AG04450 (cell line): ENCODE results near the gene IGF1. TPM values are rescaled to one million over a fixed set of nuclear protein-coding genes. Genes with fewer than 3 reads are reported as not detected.

Experiments used
- CTCF ChIA-PET: fragments of 300-600, 350-600 bp; formaldehyde crosslinking; extraction: SDS; loops from one replicate; lab custom pipeline; 2022; ENCODE audit warnings: antibody characterized with exemption, inconsistent platforms; lab: Charles Lee
- POLR2A ChIA-PET: fragments of 350-600 bp; formaldehyde crosslinking; extraction: SDS; loops from one replicate; lab custom pipeline; 2021; ENCODE audit warnings: antibody characterized with exemption, inconsistent platforms; lab: Yijun Ruan, JAX
- DNase-seq: peaks from one replicate; pipeline ENCODE4 v3.0.0-alpha.2; 2011; ENCODE audit warnings: low read depth, low spot score
- H3K27ac ChIP-seq: one replicate; pipeline ENCODE4 v1.5.1; 2012; ENCODE audit warnings: low read depth, low read length, control low read depth
- H3K27me3 ChIP-seq: one replicate; pipeline ENCODE4 v1.6.0; 2012; ENCODE audit warnings: low read length; ENCODE audit not compliant: control insufficient read depth, insufficient read depth
- H3K4me3 ChIP-seq: 2 replicates; pipeline ENCODE4 v1.5.1; 2011; ENCODE audit warnings: mild to moderate bottlenecking, low read depth, low read length, control low read depth
- H3K9me3 ChIP-seq: 2 replicates; pipeline ENCODE4 v1.5.1; 2012; ENCODE audit warnings: low read length; ENCODE audit not compliant: control insufficient read depth, insufficient read depth
- polyA plus RNA-seq: library from polyadenylated mRNA; depleted of rRNA; stranded (reverse); fragments of >200 nt; gene quantifications from 2 replicates; pipeline ENCODE4 v1.2.3, GENCODE V29; 2011
- TF ChIP-seq, protein P1 (sequence below): IDR thresholded peaks from 2 replicates; pipeline ENCODE4 v1.5.1; 2011; ENCODE audit warnings: low read depth, low read length, control low read depth, inconsistent platforms

The IGF1 gene
- polyA plus RNA-seq, 1 experiment: 0.01 TPM

DNA sequence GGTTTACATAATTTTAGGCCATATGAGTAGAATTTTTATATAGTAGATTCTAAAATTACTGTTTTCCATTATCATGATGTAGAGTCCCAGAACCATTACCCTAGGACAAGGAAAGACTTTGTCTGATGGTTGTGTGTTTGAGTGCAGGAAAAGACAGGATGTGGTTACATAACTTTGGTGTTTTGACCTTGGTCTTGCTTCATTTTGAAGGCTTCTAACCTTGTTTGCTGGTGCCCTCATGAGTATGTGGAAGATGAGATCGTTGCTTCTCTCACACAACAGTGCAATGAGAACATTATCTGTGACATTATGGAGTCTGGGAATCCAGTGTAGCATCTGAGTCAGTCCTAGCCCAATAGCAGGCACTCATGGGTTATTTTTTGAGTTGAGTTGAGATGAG is 106.2 kb downstream of the IGF1 start:
- no peak for DNase-seq
- H3K27ac ChIP-seq: no peak overlapping the region

DNA sequence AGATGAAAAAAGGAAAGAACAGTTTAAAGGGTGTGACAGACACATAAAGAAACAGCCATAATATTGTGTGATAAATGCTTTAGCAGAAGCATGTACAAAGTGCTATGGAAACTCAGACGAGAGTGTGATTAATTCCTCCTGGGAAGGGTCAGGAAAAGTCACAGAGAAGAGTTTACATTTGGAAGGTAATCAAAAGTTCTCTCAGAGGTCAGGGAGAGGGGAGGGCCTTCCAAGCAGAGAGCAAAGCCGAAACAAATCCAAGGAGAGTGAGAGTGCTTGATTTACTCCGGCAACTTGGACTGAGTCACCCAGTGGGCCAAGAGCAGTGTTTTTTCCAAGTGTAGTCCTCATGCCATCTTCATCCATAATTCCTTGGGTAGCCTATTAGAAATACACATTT is 108.3 kb downstream of the IGF1 start:
- TF ChIP-seq, protein P1, sequence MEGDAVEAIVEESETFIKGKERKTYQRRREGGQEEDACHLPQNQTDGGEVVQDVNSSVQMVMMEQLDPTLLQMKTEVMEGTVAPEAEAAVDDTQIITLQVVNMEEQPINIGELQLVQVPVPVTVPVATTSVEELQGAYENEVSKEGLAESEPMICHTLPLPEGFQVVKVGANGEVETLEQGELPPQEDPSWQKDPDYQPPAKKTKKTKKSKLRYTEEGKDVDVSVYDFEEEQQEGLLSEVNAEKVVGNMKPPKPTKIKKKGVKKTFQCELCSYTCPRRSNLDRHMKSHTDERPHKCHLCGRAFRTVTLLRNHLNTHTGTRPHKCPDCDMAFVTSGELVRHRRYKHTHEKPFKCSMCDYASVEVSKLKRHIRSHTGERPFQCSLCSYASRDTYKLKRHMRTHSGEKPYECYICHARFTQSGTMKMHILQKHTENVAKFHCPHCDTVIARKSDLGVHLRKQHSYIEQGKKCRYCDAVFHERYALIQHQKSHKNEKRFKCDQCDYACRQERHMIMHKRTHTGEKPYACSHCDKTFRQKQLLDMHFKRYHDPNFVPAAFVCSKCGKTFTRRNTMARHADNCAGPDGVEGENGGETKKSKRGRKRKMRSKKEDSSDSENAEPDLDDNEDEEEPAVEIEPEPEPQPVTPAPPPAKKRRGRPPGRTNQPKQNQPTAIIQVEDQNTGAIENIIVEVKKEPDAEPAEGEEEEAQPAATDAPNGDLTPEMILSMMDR: no peak
- no peak for DNase-seq
- no peak overlapping the region for H3K27ac ChIP-seq
- ChIA-PET POLR2A (no interaction called here), CTCF (no interaction called here)
- no peaks in the 10 kb centered on the region for H3K9me3 ChIP-seq
- H3K4me3 ChIP-seq: no peak overlapping the region
- no peaks in the 10 kb centered on the region for H3K27me3 ChIP-seq

More for the DNA sequence above, 106.2 kb downstream of the IGF1 start:
- H3K27me3 ChIP-seq: no peaks in the 10 kb centered on the region
- TF ChIP-seq, protein P1: no peak
- CTCF ChIA-PET: interaction anchor here (0.6 kb wide), 1 partner anchor 8 kb away, joined by 3 read pairs; no protein-coding TSS in a partner anchor
- no peaks in the 10 kb centered on the region for H3K9me3 ChIP-seq
- POLR2A ChIA-PET: no interaction called here
- H3K4me3 ChIP-seq: no peak overlapping the region

DNA sequence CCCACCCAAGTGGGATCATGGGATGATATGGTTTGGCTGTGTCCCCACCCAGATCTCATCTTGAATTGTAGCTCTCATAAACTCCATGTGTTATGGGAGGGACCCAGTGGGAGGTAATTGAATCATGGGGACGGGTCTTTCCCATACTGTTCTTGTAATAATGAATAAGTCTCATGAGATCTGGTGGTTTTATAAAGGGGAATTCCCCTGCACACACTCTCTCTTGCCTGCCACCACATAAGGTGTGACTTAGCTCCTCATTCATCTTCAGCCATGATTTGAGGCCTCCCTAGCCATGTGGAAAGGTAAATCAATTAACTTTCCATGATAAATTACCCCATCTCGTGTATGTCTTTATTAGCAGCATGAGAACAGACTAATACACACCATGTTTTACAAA is 109.2 kb downstream of the IGF1 start:
- CTCF ChIA-PET: no interaction called here
- H3K27ac ChIP-seq: no peak overlapping the region

DNA sequence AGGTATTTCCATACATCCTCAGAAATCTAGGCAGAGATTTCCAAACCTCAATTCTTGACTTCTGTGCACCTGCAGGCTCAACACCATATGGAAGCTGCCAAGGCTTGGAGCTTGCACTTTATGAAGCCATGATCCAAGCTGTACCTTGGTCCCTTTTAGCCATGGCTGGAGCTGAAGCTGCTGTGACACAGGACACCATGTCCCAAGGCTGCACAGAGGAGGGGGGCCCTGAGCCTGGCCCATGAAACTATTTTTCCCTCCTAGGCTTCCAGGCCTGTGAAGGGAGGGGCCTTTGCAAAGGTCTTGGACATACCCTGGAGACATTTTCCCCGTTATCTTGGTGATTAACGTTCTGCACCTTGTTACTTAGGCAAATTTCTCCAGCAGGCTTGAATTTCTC is 110.5 kb downstream of the IGF1 start:
- H3K4me3 ChIP-seq: no peak overlapping the region
- no peak overlapping the region for H3K27ac ChIP-seq
- H3K9me3 ChIP-seq: no peaks in the 10 kb centered on the region
- ChIA-PET POLR2A (no interaction called here), CTCF (no interaction called here)
- DNase-seq: no peak
- TF ChIP-seq, protein P1: no peak
- no peaks in the 10 kb centered on the region for H3K27me3 ChIP-seq

More for the DNA sequence above, 109.2 kb downstream of the IGF1 start:
- DNase-seq: no peak
- POLR2A ChIA-PET: no interaction called here
- Histone ChIP-seq H3K9me3 (no peaks in the 10 kb centered on the region), H3K4me3 (no peak overlapping the region), H3K27me3 (no peaks in the 10 kb centered on the region)
- TF ChIP-seq, protein P1: no peak

DNA sequence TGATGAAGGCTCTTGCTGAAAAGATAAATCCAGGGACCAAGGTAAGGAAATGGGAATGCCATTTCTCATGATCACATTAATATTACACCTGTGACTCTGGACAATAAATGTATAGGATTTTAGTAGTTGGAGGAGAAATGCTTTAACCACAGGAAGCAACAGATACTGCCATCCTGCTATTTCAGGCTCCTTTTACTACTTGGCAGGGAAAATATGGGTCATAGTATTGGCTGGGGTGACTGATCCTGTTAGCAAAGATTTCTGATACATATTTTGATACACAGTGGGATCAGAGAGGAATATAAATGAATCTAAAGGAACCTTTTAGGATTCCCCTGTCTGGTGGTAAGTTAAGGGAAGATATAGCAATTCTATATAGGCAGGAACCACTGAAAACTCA is 115.0 kb downstream of the IGF1 start:
- CTCF ChIA-PET: no interaction called here
- POLR2A ChIA-PET: no interaction called here
- no peaks in the 10 kb centered on the region for H3K9me3 ChIP-seq
- H3K4me3 ChIP-seq: no peak overlapping the region
- H3K27me3 ChIP-seq: no peaks in the 10 kb centered on the region
- H3K27ac ChIP-seq: no peak overlapping the region
- TF ChIP-seq, protein P1: no peak
- no peak for DNase-seq
